A549 (cell line): Measurements from ENCODE around the gene PLXNC1.

ENCODE experiments used
- BHLHE40 ChIP-seq: IDR thresholded peaks from 2 replicates; pipeline ENCODE4 v1.6.1; 2012; ENCODE audit warnings: low read depth, low read length, inconsistent platforms
- CBX2 ChIP-seq: fragments of 200-600 bp; sonication (generic); IDR thresholded peaks from 2 replicates; pipeline ENCODE4 v1.6.1; 2016; ENCODE audit warnings: low read depth, mild to moderate bottlenecking, borderline replicate concordance
- CBX8 ChIP-seq: fragments of 200-600 bp; sonication (generic); IDR thresholded peaks from 2 replicates; pipeline ENCODE4 v1.6.1; 2016
- CEBPB ChIP-seq, 2 experiments: fragments of >200 bp in 1 of 2; sonication (Bioruptor Twin) in 1 of 2; formaldehyde crosslinking in 1 of 2; IDR thresholded peaks; 2 replicates each; pipeline ENCODE4 v1.6.1; 2012 to 2016
- CHD4 ChIP-seq: fragments of 200-600 bp; sonication (generic); IDR thresholded peaks from 2 replicates; pipeline ENCODE4 v1.6.1; 2016; ENCODE audit warnings: antibody characterized with exemption, mild to moderate bottlenecking, borderline replicate concordance
- EP300 ChIP-seq, 2 experiments: fragments of >200 bp; sonication (Bioruptor Twin); formaldehyde crosslinking; IDR thresholded peaks; 2 replicates in 1 of 2; 3 replicates in 1 of 2; pipeline ENCODE4 v1.6.1; 2016 to 2017
- FOSL2 ChIP-seq, 2 experiments: fragments of 450-650 bp in 1 of 2; fragments of >200 bp in 1 of 2; sonication (Bioruptor Twin) in 1 of 2; formaldehyde crosslinking; IDR thresholded peaks; 2 replicates each; pipeline versions ENCODE4 v1.5.0 to v1.6.1; 2016 to 2020; ENCODE audit warnings: mild to moderate bottlenecking in 1 of 2, moderate library complexity in 1 of 2
- HDAC2 ChIP-seq: fragments of 200-600 bp; sonication (generic); IDR thresholded peaks from 2 replicates; pipeline ENCODE4 v1.6.1; 2016
- MYC ChIP-seq: IDR thresholded peaks from 2 replicates; pipeline ENCODE4 v1.6.1; 2012; ENCODE audit warnings: mild to moderate bottlenecking, inconsistent platforms, low read length, improper control_type of control experiment, borderline replicate concordance
- POLR2A ChIP-seq: IDR thresholded peaks from 2 replicates; pipeline ENCODE4 v1.6.1; 2012; ENCODE audit warnings: mild to moderate bottlenecking, low read length
- RFX5 ChIP-seq: fragments of 450-650 bp; IDR thresholded peaks from 2 replicates; pipeline ENCODE4 v1.7.1; 2014; ENCODE audit warnings: antibody characterized with exemption, mild to moderate bottlenecking, moderate library complexity
- TF ChIP-seq, protein P1 (sequence below): fragments of >200 bp; sonication (Bioruptor Twin); formaldehyde crosslinking; IDR thresholded peaks from 3 replicates; pipeline ENCODE4 v1.5.1; 2016
- TF ChIP-seq, protein P2 (sequence below): fragments of 450-650 bp; IDR thresholded peaks from 2 replicates; pipeline ENCODE4 v1.6.1; 2014; ENCODE audit warnings: antibody characterized with exemption
- TF ChIP-seq, protein P3 (sequence below): IDR thresholded peaks from 2 replicates; pipeline ENCODE4 v1.6.1; 2012

DNA sequence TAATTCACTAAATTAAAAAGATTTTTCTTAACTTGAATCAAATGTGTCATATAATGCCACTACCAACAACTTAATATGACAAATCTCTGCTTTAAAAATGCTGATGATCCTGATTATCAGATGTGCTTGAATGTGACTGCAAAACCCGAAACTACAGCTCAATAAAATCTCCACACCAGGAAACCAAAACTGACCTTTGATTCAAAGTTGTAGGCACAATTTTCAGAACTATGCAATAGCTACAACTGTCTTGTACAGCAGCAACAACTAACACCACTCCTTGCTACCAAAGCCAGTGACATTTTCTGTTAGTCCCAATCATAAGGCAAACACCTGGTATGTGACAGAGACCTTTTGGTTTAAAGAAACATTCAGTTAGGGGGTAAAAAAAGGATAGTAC lies 164.0 kb downstream of the PLXNC1 start:
- TF ChIP-seq, protein P1, sequence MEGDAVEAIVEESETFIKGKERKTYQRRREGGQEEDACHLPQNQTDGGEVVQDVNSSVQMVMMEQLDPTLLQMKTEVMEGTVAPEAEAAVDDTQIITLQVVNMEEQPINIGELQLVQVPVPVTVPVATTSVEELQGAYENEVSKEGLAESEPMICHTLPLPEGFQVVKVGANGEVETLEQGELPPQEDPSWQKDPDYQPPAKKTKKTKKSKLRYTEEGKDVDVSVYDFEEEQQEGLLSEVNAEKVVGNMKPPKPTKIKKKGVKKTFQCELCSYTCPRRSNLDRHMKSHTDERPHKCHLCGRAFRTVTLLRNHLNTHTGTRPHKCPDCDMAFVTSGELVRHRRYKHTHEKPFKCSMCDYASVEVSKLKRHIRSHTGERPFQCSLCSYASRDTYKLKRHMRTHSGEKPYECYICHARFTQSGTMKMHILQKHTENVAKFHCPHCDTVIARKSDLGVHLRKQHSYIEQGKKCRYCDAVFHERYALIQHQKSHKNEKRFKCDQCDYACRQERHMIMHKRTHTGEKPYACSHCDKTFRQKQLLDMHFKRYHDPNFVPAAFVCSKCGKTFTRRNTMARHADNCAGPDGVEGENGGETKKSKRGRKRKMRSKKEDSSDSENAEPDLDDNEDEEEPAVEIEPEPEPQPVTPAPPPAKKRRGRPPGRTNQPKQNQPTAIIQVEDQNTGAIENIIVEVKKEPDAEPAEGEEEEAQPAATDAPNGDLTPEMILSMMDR: no peak
- TF ChIP-seq RFX5 (no peak), CHD4 (no peak), POLR2A (no peak), CBX8 (no peak), CEBPB (IDR thresholded peaks at IDR 0.05) (no peak), MYC (no peak), CBX2 (no peak), HDAC2 (no peak), BHLHE40 (no peak), FOSL2 (IDR thresholded peaks at IDR 0.05) (no peak), FOSL2 (CRISPR knock-in tag; IDR thresholded peaks at IDR 0.05) (no peak), EP300 (IDR thresholded peaks at IDR 0.05) (no peak)
- TF ChIP-seq, protein P2, sequence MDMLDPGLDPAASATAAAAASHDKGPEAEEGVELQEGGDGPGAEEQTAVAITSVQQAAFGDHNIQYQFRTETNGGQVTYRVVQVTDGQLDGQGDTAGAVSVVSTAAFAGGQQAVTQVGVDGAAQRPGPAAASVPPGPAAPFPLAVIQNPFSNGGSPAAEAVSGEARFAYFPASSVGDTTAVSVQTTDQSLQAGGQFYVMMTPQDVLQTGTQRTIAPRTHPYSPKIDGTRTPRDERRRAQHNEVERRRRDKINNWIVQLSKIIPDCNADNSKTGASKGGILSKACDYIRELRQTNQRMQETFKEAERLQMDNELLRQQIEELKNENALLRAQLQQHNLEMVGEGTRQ: no peak
- TF ChIP-seq, protein P3, sequence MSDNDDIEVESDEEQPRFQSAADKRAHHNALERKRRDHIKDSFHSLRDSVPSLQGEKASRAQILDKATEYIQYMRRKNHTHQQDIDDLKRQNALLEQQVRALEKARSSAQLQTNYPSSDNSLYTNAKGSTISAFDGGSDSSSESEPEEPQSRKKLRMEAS: no peak
